PC-9 (cell line): ENCODE data around the gene LIME1. TPM values are rescaled to one million over a fixed set of nuclear protein-coding genes. Genes with fewer than 3 reads are reported as not detected.
A peak's percentile ranks its signal among the peaks of the same experiment; 100 is the strongest.

Source experiments
- BruUV-seq: library from RNA; stranded (reverse); fragments of 400-500 nt; replicated peaks from 2 replicates; lab custom pipeline; 2021; lab: Mats Ljungman, UMichigan
- CTCF ChIA-PET: fragments of 300-600 bp; sonication (Branson Sonifier 250); formaldehyde crosslinking; loops from one replicate; lab custom pipeline; 2022; ENCODE audit warnings: antibody characterized with exemption; lab: Charles Lee
- POLR2A ChIA-PET: fragments of 300-600 bp; sonication (Branson Sonifier 250); formaldehyde crosslinking; loops from one replicate; lab custom pipeline; 2022; ENCODE audit warnings: antibody characterized with exemption; ENCODE audit not compliant: unreplicated experiment; lab: Charles Lee
- DNase-seq, 2 experiments: peaks; one replicate each; pipeline versions ENCODE4 v3.0.0 to v3.0.0-alpha.2; 2015 to 2022; ENCODE audit warnings: mixed read lengths in 1 of 2
- H2AFZ ChIP-seq: fragments of 200-600 bp; sonication (generic); 2 replicates; pipeline ENCODE4 v1.8.1; 2017; ENCODE audit warnings: antibody characterized with exemption
- H3F3A ChIP-seq: fragments of 200-600 bp; sonication (generic); 2 replicates; pipeline ENCODE4 v1.8.1; 2017; ENCODE audit warnings: antibody characterized with exemption, mild to moderate bottlenecking, low read depth; ENCODE audit not compliant: insufficient read depth
- H3K27ac ChIP-seq: fragments of 200-600 bp; sonication (generic); 2 replicates; pipeline ENCODE4 v1.6.1; 2016; ENCODE audit warnings: mixed run types
- H3K27me3 ChIP-seq: fragments of 200-600 bp; sonication (generic); 2 replicates; pipeline ENCODE4 v1.6.1; 2016; ENCODE audit warnings: low read depth, mixed run types; ENCODE audit not compliant: insufficient read depth
- H3K36me3 ChIP-seq: fragments of 200-600 bp; sonication (generic); 2 replicates; pipeline ENCODE4 v1.6.1; 2016; ENCODE audit warnings: low read depth, mixed run types
- H3K4me1 ChIP-seq: fragments of 200-600 bp; sonication (generic); replicated peaks from 2 replicates; pipeline ENCODE4 v1.6.1; 2016; ENCODE audit warnings: mixed run types; ENCODE audit not compliant: insufficient read depth
- H3K4me2 ChIP-seq: fragments of 200-600 bp; sonication (generic); 2 replicates; pipeline ENCODE4 v1.6.1; 2017; ENCODE audit warnings: mixed run types
- H3K4me3 ChIP-seq: fragments of 200-600 bp; sonication (generic); 2 replicates; pipeline ENCODE4 v1.6.1; 2016; ENCODE audit warnings: mixed run types
- H3K79me2 ChIP-seq: fragments of 200-600 bp; sonication (generic); 2 replicates; pipeline ENCODE4 v1.6.1; 2017; ENCODE audit warnings: low read depth, mixed run types
- H3K9me2 ChIP-seq: fragments of 200-600 bp; sonication (generic); 2 replicates; pipeline ENCODE4 v1.8.1; 2017; ENCODE audit warnings: mild to moderate bottlenecking; ENCODE audit not compliant: insufficient read depth
- H3K9me3 ChIP-seq: fragments of 200-600 bp; sonication (generic); 2 replicates; pipeline ENCODE4 v1.8.1; 2016; ENCODE audit warnings: low read depth; ENCODE audit not compliant: insufficient read depth
- H4K20me1 ChIP-seq: fragments of 200-600 bp; sonication (generic); 2 replicates; pipeline ENCODE4 v1.8.1; 2017; ENCODE audit not compliant: insufficient read depth
- CTCF ChIP-seq: fragments of 200-600 bp; sonication (generic); conservative IDR thresholded peaks from 2 replicates; pipeline ENCODE4 v1.6.1; 2017; ENCODE audit warnings: mixed run types, antibody characterized with exemption, mild to moderate bottlenecking, moderate library complexity
- EZH2 ChIP-seq: fragments of 200-600 bp; sonication (generic); IDR thresholded peaks from 2 replicates; pipeline ENCODE4 v1.8.0; 2017; ENCODE audit warnings: antibody characterized with exemption, low read depth
- intact Hi-C: fragments of 100-400 bp; cut with micrococcal nuclease; formaldehyde crosslinking; loops from one replicate; pipeline ENCODE4 v1.10.0; 2022; ENCODE audit not compliant: unreplicated experiment
- total RNA-seq: library from RNA; stranded (reverse); gene quantifications from 2 replicates; pipeline ENCODE4 v1.2.3, GENCODE V29; 2021

Gene LIME1
- total RNA-seq, 1 experiment from 2014 or later = 18.7 TPM

DNA sequence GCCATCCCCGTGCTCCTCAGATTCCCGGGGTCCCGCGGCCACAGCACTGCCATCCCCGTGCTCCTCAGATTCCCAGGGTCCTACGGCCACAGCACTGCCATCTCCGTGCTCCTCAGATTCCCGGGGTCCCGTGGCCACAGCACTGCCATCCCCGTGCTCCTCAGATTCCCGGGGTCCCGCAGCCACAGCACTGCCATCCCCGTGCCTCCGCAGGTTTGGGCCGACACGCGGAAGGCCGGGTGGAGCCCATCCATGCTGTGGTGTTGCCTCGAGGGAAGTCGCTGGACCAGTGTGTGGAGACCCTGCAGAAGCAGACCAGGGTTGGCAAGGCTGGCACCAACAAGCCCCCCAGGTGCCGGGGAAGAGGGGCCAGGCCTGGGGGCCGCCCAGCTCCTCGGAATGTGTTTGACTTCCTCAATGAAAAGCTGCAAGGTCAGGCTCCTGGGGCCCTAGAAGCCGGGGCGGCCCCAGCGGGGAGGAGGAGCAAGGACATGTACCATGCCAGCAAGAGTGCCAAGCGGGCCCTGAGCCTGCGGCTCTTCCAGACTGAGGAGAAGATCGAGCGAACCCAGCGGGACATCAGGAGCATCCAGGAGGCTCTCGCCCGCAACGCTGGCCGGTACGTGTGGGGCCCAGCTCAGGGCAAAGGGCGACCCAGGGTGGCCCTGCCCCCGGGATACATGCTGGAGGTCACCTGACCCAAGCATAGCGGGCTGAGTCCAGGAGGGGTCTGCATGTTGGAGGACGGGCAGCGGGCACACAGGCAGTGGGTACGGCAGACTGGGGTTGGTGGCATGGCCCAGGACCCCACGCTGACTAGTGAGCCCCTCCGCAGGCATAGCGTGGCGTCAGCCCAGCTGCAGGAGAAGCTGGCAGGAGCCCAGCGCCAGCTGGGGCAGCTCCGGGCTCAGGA is 1.3 kb upstream of the LIME1 start:
- POLR2A ChIA-PET = interaction anchor here (0.6 kb wide), 1 partner anchor 221 kb away, joined by 6 read pairs; the partner anchor contains the start of gene UCKL1

GRCh38 chr20:63736893-63737694 is 630 bp downstream of the LIME1 start:
- intact Hi-C loops = no loop called here
- POLR2A ChIA-PET = no interaction called here
- H3K36me3 ChIP-seq = no peaks in the 10 kb centered on the region

More for the DNA sequence above, 1.3 kb upstream of the LIME1 start:
- Histone ChIP-seq H4K20me1 (peaks cover 16% of the 10 kb centered on the region), H3K9me2 (no peaks in the 10 kb centered on the region), H3K4me2 (no peak overlapping the region), H3K27me3 (no peaks in the 10 kb centered on the region), H2AFZ (no peak overlapping the region), H3K27ac (no peak overlapping the region), H3K36me3 (peaks cover 7% of the 10 kb centered on the region; the same call in 1 of the 2 replicates), H3K4me3 (no peak overlapping the region), H3F3A (peaks cover 37% of the 10 kb centered on the region), H3K4me1 (no peaks in the 10 kb centered on the region), H3K9me3 (no peaks in the 10 kb centered on the region), H3K79me2 (peaks cover 4% of the 10 kb centered on the region; the same call in 1 of the 2 replicates)
- CTCF ChIA-PET = no interaction called here
- intact Hi-C loops = no loop called here
- no peak for TF ChIP-seq EZH2
- TF ChIP-seq CTCF = no peak
- peak in 1 of 2 experiments; percentile 19 for DNase-seq
- TSS peak; percentile 7 for BruUV-seq

More at GRCh38 chr20:63736893-63737694, 630 bp downstream of the LIME1 start:
- H3K27ac ChIP-seq = no peak overlapping the region
- H3F3A ChIP-seq = peaks cover 33% of the 10 kb centered on the region
- H3K79me2 ChIP-seq = peaks cover 14% of the 10 kb centered on the region
- H3K27me3 ChIP-seq = no peaks in the 10 kb centered on the region
- H3K4me3 ChIP-seq = no peak overlapping the region
- H3K9me3 ChIP-seq = no peaks in the 10 kb centered on the region
- H3K9me2 ChIP-seq = no peaks in the 10 kb centered on the region
- CTCF ChIA-PET = no interaction called here
- peaks cover 14% of the 10 kb centered on the region for H4K20me1 ChIP-seq
- BruUV-seq = no TSS peak
- TF ChIP-seq EZH2 (no peak), CTCF (no peak)
- no peak overlapping the region for H2AFZ ChIP-seq
- peaks cover 9% of the 10 kb centered on the region for H3K4me1 ChIP-seq
- H3K4me2 ChIP-seq = no peak overlapping the region
- DNase-seq = peak in 1 of 2 experiments; percentile 32
